ENCODE measurements around the gene GOLGA1.
"Not testable (repeated sequence)": the region's sequence is repeated elsewhere in the genome, so short reads cannot be mapped to it uniquely, and the experiment has no call there.

Gene GOLGA1

GRCh38 chr9:124940894-124941678 lies at the start of gene GOLGA1:
TSS of gene GOLGA1 (minus strand) at chr9:124941083. CDS start at chr9:124938711, 2,372 bp downstream.
- DNase-seq (ENCODE audit: low read depth), result peak; percentile 77

GRCh38 chr9:124983698-124984097 lies 42.8 kb upstream of the GOLGA1 start:
- no peak for DNase-seq (ENCODE audit: low read depth)

- no peak for DNase-seq (ENCODE audit: low read depth)
These were observed 39.5 kb upstream of the GOLGA1 start for GRCh38 chr9:124980431-124980830.

GRCh38 chr9:124975131-124975530 lies 34.2 kb upstream of the GOLGA1 start:
- DNase-seq (ENCODE audit: low read depth), result no peak

GRCh38 chr9:124973807-124974206 lies 32.9 kb upstream of the GOLGA1 start:
- no peak for DNase-seq (ENCODE audit: low read depth)

GRCh38 chr9:124972241-124972770 lies 31.4 kb upstream of the GOLGA1 start:
- DNase-seq (ENCODE audit: low read depth), result no peak

GRCh38 chr9:124969401-124969800 lies 28.5 kb upstream of the GOLGA1 start:
- DNase-seq (ENCODE audit: low read depth), result no peak

- no peak for DNase-seq (ENCODE audit: low read depth)
These were observed 27.4 kb upstream of the GOLGA1 start for GRCh38 chr9:124968238-124968637.

- DNase-seq (ENCODE audit: low read depth), result not testable (repeated sequence)
These were observed 25.1 kb upstream of the GOLGA1 start for GRCh38 chr9:124965775-124966568.

- DNase-seq (ENCODE audit: low read depth), result no peak
These were observed 23.7 kb upstream of the GOLGA1 start for GRCh38 chr9:124964604-124965003.

- no peak for DNase-seq (ENCODE audit: low read depth)
These were observed 23.2 kb upstream of the GOLGA1 start for GRCh38 chr9:124964056-124964455.

- DNase-seq (ENCODE audit: low read depth), result no peak
These were observed 19.5 kb upstream of the GOLGA1 start for GRCh38 chr9:124960409-124960752.

GRCh38 chr9:124959671-124960408 lies 19.0 kb upstream of the GOLGA1 start:
- not testable (repeated sequence) for DNase-seq (ENCODE audit: low read depth)

GRCh38 chr9:124954255-124954654 lies 13.4 kb upstream of the GOLGA1 start:
- DNase-seq (ENCODE audit: low read depth), result no peak

- DNase-seq (ENCODE audit: low read depth), result no peak
These were observed 9.3 kb upstream of the GOLGA1 start for GRCh38 chr9:124950050-124950718.

- no peak for DNase-seq (ENCODE audit: low read depth)
These were observed 8.5 kb upstream of the GOLGA1 start for GRCh38 chr9:124949387-124949786.

- no peak for DNase-seq (ENCODE audit: low read depth)
These were observed 7.0 kb upstream of the GOLGA1 start for GRCh38 chr9:124947727-124948391.

- DNase-seq (ENCODE audit: low read depth), result no peak
These were observed 5.3 kb upstream of the GOLGA1 start for GRCh38 chr9:124946167-124946566.

GRCh38 chr9:124941679-124942561 lies 1.0 kb upstream of the GOLGA1 start:
- DNase-seq (ENCODE audit: low read depth), result no peak

- DNase-seq (ENCODE audit: low read depth), result no peak
These were observed 376 bp downstream of the GOLGA1 start for GRCh38 chr9:124940521-124940893.
